Nephron progenitor cell (in vitro differentiated cells): ENCODE results near the gene CCBE1.

Source experiments
- DNase-seq: peaks from one replicate; pipeline ENCODE4 v3.0.0; 2021
- H3K27ac Mint-ChIP-seq: 2 replicates; pipeline ENCODE4 v1.8.0; 2021; ENCODE audit warnings: mild to moderate bottlenecking, moderate library complexity, mixed read lengths
- H3K27me3 Mint-ChIP-seq: 2 replicates; pipeline ENCODE4 v1.8.0; 2021; ENCODE audit warnings: mild to moderate bottlenecking, low read depth, mixed read lengths; ENCODE audit not compliant: poor library complexity
- H3K36me3 Mint-ChIP-seq: 2 replicates; pipeline ENCODE4 v1.8.0; 2021; ENCODE audit warnings: low read depth, mixed read lengths
- H3K4me1 Mint-ChIP-seq: 2 replicates; pipeline ENCODE4 v1.8.0; 2021; ENCODE audit warnings: mixed read lengths
- H3K4me3 Mint-ChIP-seq: 2 replicates; pipeline ENCODE4 v1.8.0; 2021; ENCODE audit warnings: mild to moderate bottlenecking, moderate library complexity, mixed read lengths
- H3K9me3 Mint-ChIP-seq: 2 replicates; pipeline ENCODE4 v1.8.0; 2021; ENCODE audit warnings: mild to moderate bottlenecking, moderate library complexity, mixed read lengths
- CTCF ChIP-seq: fragments of 200-600 bp; sonication (generic); IDR thresholded peaks from 2 replicates; pipeline ENCODE4 v1.5.0; 2021; ENCODE audit warnings: antibody characterized with exemption

Gene CCBE1

GRCh38 chr18:59546188-59546587 is 151.0 kb downstream of the CCBE1 start:
- Mint-ChIP-seq H3K27me3 (no peaks in the 10 kb centered on the region), H3K27ac (no peak overlapping the region), H3K4me1 (peaks cover 18% of the 10 kb centered on the region), H3K4me3 (no peak overlapping the region), H3K9me3 (no peaks in the 10 kb centered on the region), H3K36me3 (no peaks in the 10 kb centered on the region)
- TF ChIP-seq CTCF, result no peak
- no peak for DNase-seq

- no peak for DNase-seq
- Mint-ChIP-seq H3K36me3 (no peaks in the 10 kb centered on the region), H3K27ac (no peak overlapping the region), H3K27me3 (peaks cover 5% of the 10 kb centered on the region), H3K4me1 (no peaks in the 10 kb centered on the region), H3K9me3 (peaks cover 3% of the 10 kb centered on the region), H3K4me3 (no peak overlapping the region)
- TF ChIP-seq CTCF, result no peak
Measured at GRCh38 chr18:59540780-59541179, 156.4 kb downstream of the CCBE1 start.

- Mint-ChIP-seq H3K36me3 (no peaks in the 10 kb centered on the region), H3K4me3 (no peak overlapping the region), H3K9me3 (peaks cover 3% of the 10 kb centered on the region), H3K27me3 (peaks cover 5% of the 10 kb centered on the region), H3K4me1 (peaks cover under 1% of the 10 kb centered on the region), H3K27ac (no peak overlapping the region)
- DNase-seq, result no peak
- no peak for TF ChIP-seq CTCF
Measured at GRCh38 chr18:59540346-59540745, 156.9 kb downstream of the CCBE1 start.

GRCh38 chr18:59539108-59539507 is 158.1 kb downstream of the CCBE1 start:
- Mint-ChIP-seq H3K4me1 (peaks cover 5% of the 10 kb centered on the region), H3K4me3 (no peak overlapping the region), H3K27me3 (peaks cover 7% of the 10 kb centered on the region), H3K27ac (no peak overlapping the region), H3K36me3 (no peaks in the 10 kb centered on the region), H3K9me3 (peaks cover 3% of the 10 kb centered on the region)
- no peak for DNase-seq
- no peak for TF ChIP-seq CTCF

GRCh38 chr18:59537579-59537978 is 159.6 kb downstream of the CCBE1 start:
- H3K36me3 Mint-ChIP-seq, result no peaks in the 10 kb centered on the region
- peaks cover 7% of the 10 kb centered on the region for H3K27me3 Mint-ChIP-seq
- no peak for DNase-seq
- no peak for TF ChIP-seq CTCF
- H3K4me1 Mint-ChIP-seq, result peaks cover 5% of the 10 kb centered on the region
- H3K9me3 Mint-ChIP-seq, result peaks cover 3% of the 10 kb centered on the region
- no peak overlapping the region for H3K27ac Mint-ChIP-seq
- H3K4me3 Mint-ChIP-seq, result no peak overlapping the region

GRCh38 chr18:59536166-59536565 is 161.1 kb downstream of the CCBE1 start:
- no peak for DNase-seq
- H3K27me3 Mint-ChIP-seq, result peaks cover 7% of the 10 kb centered on the region
- peaks cover 3% of the 10 kb centered on the region for H3K9me3 Mint-ChIP-seq
- H3K4me3 Mint-ChIP-seq, result no peak overlapping the region
- peaks cover 5% of the 10 kb centered on the region for H3K4me1 Mint-ChIP-seq
- no peak for TF ChIP-seq CTCF
- H3K36me3 Mint-ChIP-seq, result no peaks in the 10 kb centered on the region
- H3K27ac Mint-ChIP-seq, result no peak overlapping the region
